CD14-positive monocyte (primary cell): ENCODE measurements around the gene MSMB. TPM values are rescaled to one million over a fixed set of nuclear protein-coding genes. Genes with fewer than 3 reads are reported as not detected.
"Not testable (repeated sequence)": the region's sequence is repeated elsewhere in the genome, so short reads cannot be mapped to it uniquely, and the experiment has no call there.

ENCODE experiments used
- DNase-seq, 3 donors: peaks; one replicate each; pipeline ENCODE4 v3.0.0-alpha.2; 2011 to 2022
- H2AFZ ChIP-seq: 2 replicates; pipeline ENCODE4 v1.6.0; 2012; ENCODE audit warnings: mild to moderate bottlenecking, low read depth, low read length, inconsistent platforms; ENCODE audit not compliant: insufficient read depth, poor library complexity, severe bottlenecking
- H3K27ac ChIP-seq, 2 donors: 1 replicate in 1 of 2; 2 replicates in 1 of 2; pipeline ENCODE4 v1.5.1; 2012 to 2013; ENCODE audit warnings: low read length in 2 of 2, control low read depth in 1 of 2, inconsistent platforms in 1 of 2, low read depth in 1 of 2, mild to moderate bottlenecking in 1 of 2
- H3K27me3 ChIP-seq, 2 donors: one replicate each; pipeline versions ENCODE4 v1.6.0 to v1.6.1; 2011 to 2013; ENCODE audit warnings: low read length in 2 of 2; ENCODE audit not compliant: control insufficient read depth in 2 of 2, insufficient read depth in 2 of 2
- H3K36me3 ChIP-seq, 2 donors: replicated peaks in 1 of 2; 1 replicate in 1 of 2; 2 replicates in 1 of 2; pipeline versions ENCODE4 v1.5.1 to v1.6.1; 2012 to 2013; ENCODE audit warnings: low read length in 2 of 2, control low read depth in 1 of 2, inconsistent platforms in 1 of 2, mild to moderate bottlenecking in 1 of 2; ENCODE audit not compliant: insufficient read depth in 2 of 2, control insufficient read depth in 1 of 2
- H3K4me1 ChIP-seq, 2 donors: 1 replicate in 1 of 2; 2 replicates in 1 of 2; pipeline versions ENCODE4 v1.5.1 to v1.6.1; 2012 to 2013; ENCODE audit warnings: low read length in 2 of 2, control low read depth in 1 of 2, inconsistent platforms in 1 of 2, mild to moderate bottlenecking in 1 of 2, moderate library complexity in 1 of 2; ENCODE audit not compliant: insufficient read depth in 2 of 2, control insufficient read depth in 1 of 2
- H3K4me2 ChIP-seq: replicated peaks from 2 replicates; pipeline ENCODE3; 2012; ENCODE audit warnings: low read length, moderate library complexity, mild to moderate bottlenecking; ENCODE audit not compliant: poor library complexity, severe bottlenecking; ENCODE audit errors: extremely low read depth
- H3K4me3 ChIP-seq, 3 experiments: fragments of 200-600 bp in 1 of 3; sonication (generic) in 1 of 3; replicated peaks in 1 of 3; 1 replicate in 2 of 3; 2 replicates in 1 of 3; pipeline ENCODE4 v1.5.1; 2011 to 2013; ENCODE audit warnings: low read length in 3 of 3, mild to moderate bottlenecking in 3 of 3, control low read depth in 2 of 3, low read depth in 2 of 3, inconsistent platforms in 1 of 3, moderate library complexity in 1 of 3
- H3K79me2 ChIP-seq: 2 replicates; pipeline ENCODE4 v1.6.0; 2012; ENCODE audit warnings: mild to moderate bottlenecking, control low read depth, inconsistent platforms, low read length, moderate library complexity; ENCODE audit not compliant: insufficient read depth
- H3K9ac ChIP-seq: 2 replicates; pipeline ENCODE4 v1.6.0; 2017; ENCODE audit warnings: low read length, mild to moderate bottlenecking; ENCODE audit not compliant: insufficient read depth, poor library complexity, severe bottlenecking
- H3K9me3 ChIP-seq, 2 donors: replicated peaks in 1 of 2; 1 replicate in 1 of 2; 2 replicates in 1 of 2; pipeline versions ENCODE4 v1.5.1 to v1.6.1; 2012 to 2013; ENCODE audit warnings: low read length in 2 of 2, control low read depth in 1 of 2; ENCODE audit not compliant: control insufficient read depth in 1 of 2, insufficient read depth in 1 of 2
- H4K20me1 ChIP-seq: 2 replicates; pipeline ENCODE4 v1.6.0; 2012; ENCODE audit warnings: mild to moderate bottlenecking, low read length, control low read depth, moderate library complexity; ENCODE audit not compliant: insufficient read depth
- H3K27ac Mint-ChIP-seq, 7 donors: one replicate each; pipeline ENCODE4 v1.8.0; 2020; ENCODE audit warnings: mild to moderate bottlenecking in 7 of 7, mixed read lengths in 7 of 7, moderate library complexity in 6 of 7, inconsistent platforms in 2 of 7
- H3K27me3 Mint-ChIP-seq, 3 donors: one replicate each; pipeline ENCODE4 v1.8.0; 2021 to 2022; ENCODE audit warnings: low read depth in 3 of 3, mild to moderate bottlenecking in 3 of 3, mixed read lengths in 3 of 3, moderate library complexity in 3 of 3, inconsistent platforms in 1 of 3
- H3K36me3 Mint-ChIP-seq, 2 donors: one replicate each; pipeline ENCODE4 v1.8.0; 2020; ENCODE audit warnings: mixed read lengths in 2 of 2, inconsistent platforms in 1 of 2, mild to moderate bottlenecking in 1 of 2
- H3K4me1 Mint-ChIP-seq: one replicate; pipeline ENCODE4 v1.8.0; 2020; ENCODE audit warnings: mild to moderate bottlenecking, mixed read lengths
- H3K4me3 Mint-ChIP-seq, 2 donors: one replicate each; pipeline ENCODE4 v1.8.0; 2020; ENCODE audit warnings: mild to moderate bottlenecking in 2 of 2, mixed read lengths in 2 of 2, moderate library complexity in 1 of 2
- H3K9me3 Mint-ChIP-seq, 7 donors: one replicate each; pipeline ENCODE4 v1.8.0; 2020 to 2022; ENCODE audit warnings: mixed read lengths in 7 of 7, mild to moderate bottlenecking in 6 of 7, moderate library complexity in 6 of 7, inconsistent platforms in 2 of 7
- WGBS: methylation state at CpG from one replicate; pipeline ENCODE4 v1.1.5; 2013; ENCODE audit warnings: missing lambda C conversion rate; ENCODE audit not compliant: insufficient coverage; 5-methylcytosine and 5-hydroxymethylcytosine counted together
- intact Hi-C, 2 donors: fragments of 100-400 bp; cut with micrococcal nuclease; formaldehyde crosslinking; loops; one replicate each; pipeline versions ENCODE4 v1.15.0 to v1.15.1; 2023
- polyA plus RNA-seq, 3 donors: library from polyadenylated mRNA; depleted of rRNA in 1 of 3; unstranded in 2 of 3; stranded (reverse) in 1 of 3; fragments of 300-500 nt in 2 of 3; fragments of >200 nt in 1 of 3; fragmentation: Illumina TruSeq in 2 of 3; gene quantifications; 1 replicate in 2 of 3; 2 replicates in 1 of 3; pipeline ENCODE4 v1.2.3, GENCODE V29; 2012 to 2021
- TF ChIP-seq, protein P1 (sequence below): fragments of 200-600 bp; IDR thresholded peaks from one replicate; pipeline ENCODE4 v1.8.0; 2022; ENCODE audit warnings: antibody characterized with exemption, mild to moderate bottlenecking

The MSMB gene
- polyA plus RNA-seq, 3 donors, result not detected

DNA sequence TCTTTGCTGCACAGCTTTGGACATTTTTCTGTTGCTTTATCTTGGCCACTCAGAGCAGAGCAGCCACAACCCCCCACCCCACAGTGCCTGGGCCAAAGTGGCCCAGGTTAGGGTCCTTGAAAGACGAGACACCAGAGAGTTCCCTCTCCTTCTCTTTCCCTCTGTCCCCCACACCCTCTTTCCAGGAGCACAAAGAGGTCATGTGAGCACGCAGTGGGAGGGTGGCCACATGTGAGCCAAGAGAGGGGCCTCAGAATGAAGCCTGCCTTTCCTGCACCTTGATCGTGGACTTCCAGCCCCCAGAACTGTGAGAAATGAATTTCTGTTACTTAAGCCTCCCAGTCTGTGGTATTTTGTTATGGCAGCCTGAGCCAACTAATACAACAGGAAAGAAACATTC, 14.6 kb upstream of the MSMB start:
- Histone ChIP-seq H3K27me3 (no peaks in the 10 kb centered on the region), H4K20me1 (no peaks in the 10 kb centered on the region), H3K9ac (no peak overlapping the region), H3K4me3 (no peak overlapping the region), H3K36me3 (no peaks in the 10 kb centered on the region), H3K4me1 (peaks cover 7 to 12% of the 10 kb centered on the region in 2 donors), H3K27ac (no peak overlapping the region), H2AFZ (no peak overlapping the region), H3K9me3 (peaks cover 3 to 11% of the 10 kb centered on the region in 2 donors), H3K4me2 (no peak overlapping the region), H3K79me2 (no peaks in the 10 kb centered on the region)
- Mint-ChIP-seq H3K4me3 (no peak overlapping the region), H3K36me3 (peaks cover 2 to 5% of the 10 kb centered on the region in 2 donors), H3K9me3 (peaks cover 7 to 18% (median 16%) of the 10 kb centered on the region in 7 donors), H3K27me3 (peaks cover 0 to 2% (median under 1%) of the 10 kb centered on the region in 3 donors), H3K27ac (peak overlapping the region in 1 of 7 donors; percentile 6), H3K4me1 (peaks cover 7% of the 10 kb centered on the region)
- TF ChIP-seq, protein P1, sequence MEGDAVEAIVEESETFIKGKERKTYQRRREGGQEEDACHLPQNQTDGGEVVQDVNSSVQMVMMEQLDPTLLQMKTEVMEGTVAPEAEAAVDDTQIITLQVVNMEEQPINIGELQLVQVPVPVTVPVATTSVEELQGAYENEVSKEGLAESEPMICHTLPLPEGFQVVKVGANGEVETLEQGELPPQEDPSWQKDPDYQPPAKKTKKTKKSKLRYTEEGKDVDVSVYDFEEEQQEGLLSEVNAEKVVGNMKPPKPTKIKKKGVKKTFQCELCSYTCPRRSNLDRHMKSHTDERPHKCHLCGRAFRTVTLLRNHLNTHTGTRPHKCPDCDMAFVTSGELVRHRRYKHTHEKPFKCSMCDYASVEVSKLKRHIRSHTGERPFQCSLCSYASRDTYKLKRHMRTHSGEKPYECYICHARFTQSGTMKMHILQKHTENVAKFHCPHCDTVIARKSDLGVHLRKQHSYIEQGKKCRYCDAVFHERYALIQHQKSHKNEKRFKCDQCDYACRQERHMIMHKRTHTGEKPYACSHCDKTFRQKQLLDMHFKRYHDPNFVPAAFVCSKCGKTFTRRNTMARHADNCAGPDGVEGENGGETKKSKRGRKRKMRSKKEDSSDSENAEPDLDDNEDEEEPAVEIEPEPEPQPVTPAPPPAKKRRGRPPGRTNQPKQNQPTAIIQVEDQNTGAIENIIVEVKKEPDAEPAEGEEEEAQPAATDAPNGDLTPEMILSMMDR, result no peak
- DNase-seq, result no peak
- intact Hi-C loops, result no loop called here
- WGBS, result 100% methylated on average over 1 of the region's 3 CpGs

DNA sequence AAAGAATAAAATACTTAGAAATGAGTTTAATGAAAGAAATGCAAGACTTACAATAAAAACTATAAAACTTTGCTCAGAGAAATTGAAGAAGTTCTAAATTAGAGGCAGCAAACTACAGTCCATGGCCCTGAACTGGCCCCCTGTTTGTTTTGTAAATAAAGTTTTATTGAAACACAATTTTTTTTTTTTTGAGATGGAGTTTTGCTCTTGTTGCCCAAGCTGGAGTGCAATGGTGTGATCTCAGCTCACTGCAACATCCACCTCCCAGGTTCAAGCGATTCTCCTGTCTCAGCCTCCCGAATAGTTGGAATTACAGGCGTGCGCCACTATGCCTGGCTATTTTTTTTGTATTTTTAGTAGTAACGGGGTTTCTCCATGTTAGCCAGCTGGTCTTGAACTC, 11.9 kb upstream of the MSMB start:
- H4K20me1 ChIP-seq, H3K36me3 Mint-ChIP-seq, intact Hi-C loops, H3K27ac ChIP-seq, H3K36me3 ChIP-seq, DNase-seq, H3K79me2 ChIP-seq, H3K27me3 ChIP-seq, H3K27me3 Mint-ChIP-seq, H3K4me3 Mint-ChIP-seq, H3K9ac ChIP-seq, H2AFZ ChIP-seq, H3K27ac Mint-ChIP-seq, H3K4me2 ChIP-seq, H3K4me3 ChIP-seq: not testable (repeated sequence)
- WGBS, result no CpG with 5 or more reads among the region's 5 CpGs
- peaks cover 7 to 18% (median 14%) of the 10 kb centered on the region in 7 donors for H3K9me3 Mint-ChIP-seq
- peaks cover 12 to 24% of the 10 kb centered on the region in 2 donors for H3K4me1 ChIP-seq
- H3K9me3 ChIP-seq, result peaks cover 3 to 11% of the 10 kb centered on the region in 2 donors
- H3K4me1 Mint-ChIP-seq, result peaks cover 18% of the 10 kb centered on the region
